Measurements from ENCODE around the gene PCSK9.

Gene PCSK9

DNA sequence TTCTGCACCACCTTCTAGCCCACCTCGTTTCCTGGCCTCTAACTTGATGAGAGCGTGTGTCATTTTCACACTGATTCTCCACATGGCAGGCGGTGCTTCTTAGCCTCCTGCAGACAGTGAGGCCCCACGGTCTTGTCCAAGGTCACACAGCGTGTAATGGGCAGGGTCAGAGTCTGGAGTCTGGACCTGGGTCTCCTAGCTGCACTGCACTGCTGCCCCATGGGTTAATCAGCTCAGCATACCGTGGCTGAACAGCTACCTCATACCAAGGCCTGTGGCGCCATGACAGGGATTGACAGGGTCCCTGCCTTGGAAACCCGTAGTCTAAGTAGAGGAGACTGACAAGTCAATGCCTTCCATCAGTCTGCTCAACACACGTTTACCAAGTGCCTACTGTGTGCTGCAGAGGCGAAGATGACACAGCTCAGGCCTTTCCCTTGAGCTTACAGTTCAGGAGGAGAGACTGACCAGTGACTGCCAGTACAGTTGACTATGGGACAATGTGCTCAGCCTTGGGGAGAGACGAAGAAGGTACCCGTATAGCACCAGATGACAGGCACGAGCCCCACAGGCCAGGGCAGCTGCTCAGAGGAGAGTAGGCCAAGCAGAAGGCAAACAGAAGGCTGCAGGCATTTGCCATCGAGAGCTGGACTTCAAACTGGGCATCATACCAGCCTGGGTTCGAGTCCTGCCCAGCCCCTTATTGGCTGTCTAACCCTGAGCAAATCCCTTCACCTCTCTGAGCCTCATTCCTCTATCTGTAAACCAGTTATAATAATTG, 5.5 kb downstream of the PCSK9 start:
- DNase-seq (ENCODE audit: low read depth) = no peak

DNA sequence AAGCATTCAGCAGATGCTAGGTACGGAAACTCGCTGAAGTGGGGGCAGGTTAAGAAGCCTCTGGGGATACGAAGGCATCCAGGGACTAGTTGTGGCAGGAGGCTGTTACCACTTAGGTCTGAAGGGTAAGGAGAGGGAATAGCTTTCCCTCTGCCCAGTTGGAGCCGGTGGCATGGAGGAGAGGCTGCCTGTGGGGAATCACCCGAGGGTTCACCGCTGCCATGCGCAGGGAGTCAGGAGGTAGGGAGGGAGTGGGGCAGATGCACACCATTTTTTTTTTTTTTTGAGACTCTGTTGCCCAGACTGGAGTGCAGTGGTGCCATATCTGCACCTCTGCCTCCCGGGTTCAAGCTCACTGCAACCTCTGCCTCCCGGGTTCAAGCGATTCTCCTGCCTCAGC, 6.1 kb downstream of the PCSK9 start:
- no peak for DNase-seq (ENCODE audit: low read depth)

DNA sequence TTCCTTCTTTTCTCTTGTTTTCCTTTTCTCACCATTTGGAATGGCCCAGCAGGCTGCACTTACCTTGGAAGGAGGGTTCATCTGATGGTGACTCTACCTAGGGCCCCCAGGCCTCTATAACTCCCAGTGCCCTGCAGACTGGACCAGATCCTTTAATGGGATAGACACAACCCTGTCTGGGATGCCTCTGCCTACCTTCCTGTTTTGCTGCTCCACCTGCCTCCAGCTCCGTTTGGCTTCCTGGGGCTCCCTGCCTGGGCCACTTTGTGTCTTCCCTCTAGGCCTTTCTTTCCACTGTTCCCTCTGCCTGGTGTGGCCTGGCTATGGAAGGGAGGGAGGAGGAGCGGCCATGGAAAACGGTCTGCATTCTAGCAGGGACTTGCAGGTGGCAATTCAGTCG, 7.5 kb downstream of the PCSK9 start:
- DNase-seq (ENCODE audit: low read depth) = no peak

DNA sequence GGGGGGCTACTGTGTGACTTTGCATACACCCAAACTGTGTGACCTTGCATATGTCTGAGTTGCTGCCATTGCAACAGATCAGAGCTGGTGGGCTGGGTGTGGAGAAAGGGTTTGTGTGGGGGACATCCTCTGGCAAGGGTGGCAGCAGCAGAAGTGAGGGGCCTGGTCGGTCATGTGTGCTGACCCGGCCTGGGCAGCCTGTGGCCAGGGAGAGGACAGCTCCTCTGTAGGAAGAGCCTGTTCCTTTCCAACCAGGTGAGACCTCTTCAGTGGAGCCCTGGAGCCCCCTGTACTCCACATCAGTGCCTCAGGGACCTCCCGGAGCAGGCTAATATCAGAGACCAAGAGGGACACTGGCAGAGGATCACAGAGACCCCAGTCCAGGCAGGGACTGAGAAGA, 8.3 kb downstream of the PCSK9 start:
- DNase-seq (ENCODE audit: low read depth) = no peak

DNA sequence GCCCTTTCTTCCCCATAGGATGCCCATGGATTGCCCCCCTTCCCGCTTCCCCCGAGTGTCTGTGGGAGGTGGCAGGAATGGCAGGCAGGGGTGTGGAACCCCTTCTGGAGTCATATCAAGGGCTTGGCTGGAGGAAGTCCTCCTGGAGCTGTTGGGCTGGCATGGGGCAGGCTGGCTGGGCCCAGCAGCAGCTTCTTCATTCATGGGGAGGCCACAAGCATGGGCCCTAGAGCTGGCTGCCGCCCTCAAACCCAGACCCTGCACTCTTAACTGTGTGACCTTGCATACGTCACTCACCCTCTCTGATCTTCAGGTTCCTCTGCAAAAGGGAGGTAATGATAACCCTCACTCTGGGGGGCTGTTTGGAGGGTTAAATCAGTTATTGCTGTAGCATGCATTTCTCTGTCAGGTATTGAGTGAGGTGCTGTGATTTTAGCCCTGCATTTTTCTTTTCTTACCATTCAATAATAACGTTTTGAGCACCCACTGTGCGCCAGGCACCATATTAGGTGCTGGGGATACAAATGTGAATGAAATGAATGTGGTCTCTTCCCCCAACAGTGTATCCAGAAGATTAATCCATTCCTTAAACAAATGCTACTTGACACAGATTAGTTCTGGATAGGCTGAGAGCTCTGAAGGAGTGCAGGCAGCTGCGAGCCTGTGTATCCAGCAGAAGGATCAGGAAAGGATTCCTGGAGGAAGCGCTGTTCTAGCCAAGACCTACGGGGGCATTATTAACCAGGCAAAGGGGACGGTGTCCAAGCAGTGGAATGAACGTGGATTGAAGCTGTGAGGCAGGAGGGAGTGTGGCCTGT, 9.3 kb downstream of the PCSK9 start:
- no peak for DNase-seq (ENCODE audit: low read depth)

DNA sequence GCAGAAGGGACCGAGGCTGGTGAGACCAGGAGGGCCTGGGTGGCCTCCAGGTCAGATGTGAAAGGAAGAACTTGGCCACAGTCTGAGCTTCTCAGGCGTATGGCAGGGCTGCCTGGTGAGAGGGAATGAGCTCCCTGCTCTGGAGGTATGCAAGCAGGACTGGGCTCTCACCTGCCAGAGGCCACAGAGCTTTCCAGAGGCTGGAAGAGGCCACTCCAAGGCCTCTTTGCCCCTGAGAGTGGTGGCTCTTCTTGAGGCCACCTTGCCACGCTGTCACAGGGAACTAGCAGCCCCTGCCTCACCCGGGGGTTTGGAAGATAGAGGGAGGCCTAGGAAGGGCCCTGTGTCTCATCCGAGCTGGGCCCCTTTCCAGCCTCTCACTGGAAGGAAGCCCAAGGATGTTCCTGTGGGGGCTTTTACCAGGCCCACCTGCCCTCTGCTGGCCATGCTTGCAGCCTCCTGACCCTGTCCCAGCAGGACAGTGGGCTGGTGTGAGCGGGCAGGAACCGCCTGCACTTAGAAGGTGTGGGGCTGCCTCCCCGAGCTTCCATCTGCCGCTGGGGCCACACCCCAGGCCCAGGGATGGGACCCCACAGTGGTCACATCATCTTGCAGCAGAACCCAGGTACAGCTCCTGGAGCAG, 10.0 kb downstream of the PCSK9 start:
- DNase-seq (ENCODE audit: low read depth) = no peak

DNA sequence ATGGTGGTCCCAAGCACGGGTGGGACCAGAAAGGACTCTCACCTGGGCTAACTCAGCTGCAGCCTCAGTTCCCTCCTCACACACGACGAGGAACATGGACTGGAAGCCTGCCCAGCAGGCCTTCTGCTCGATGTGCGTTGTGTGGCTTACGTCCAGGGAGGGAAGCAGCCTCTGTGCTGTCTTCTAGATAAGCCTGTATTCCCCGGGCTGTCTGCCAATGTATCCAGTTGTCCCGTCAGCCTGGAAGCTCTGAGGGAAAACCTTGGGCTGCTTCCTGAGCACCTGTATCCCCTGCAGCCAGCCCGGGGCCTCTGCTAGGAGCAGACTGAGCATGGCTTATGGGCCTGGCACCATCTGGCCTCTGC, 10.5 kb downstream of the PCSK9 start:
- no peak for DNase-seq (ENCODE audit: low read depth)

DNA sequence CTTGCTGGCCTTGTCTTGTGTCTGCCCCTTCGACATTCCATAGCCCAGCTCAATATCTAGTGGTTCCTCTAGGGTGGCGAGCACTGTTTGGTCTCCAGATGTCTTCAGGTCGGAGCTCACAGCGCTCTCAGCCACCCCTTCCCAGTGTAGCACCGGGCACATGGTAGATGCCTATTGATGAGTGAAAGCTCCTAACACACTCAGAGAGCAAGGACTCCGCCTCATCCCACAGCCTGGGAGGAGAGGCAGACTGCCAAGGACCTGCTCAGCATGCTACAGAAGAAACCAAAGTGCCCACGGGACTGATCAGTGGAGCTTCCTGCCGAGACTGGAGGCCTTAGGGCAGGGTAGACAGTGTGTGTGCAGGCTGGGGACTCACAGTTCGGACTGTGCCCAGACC, 10.9 kb downstream of the PCSK9 start:
- DNase-seq (ENCODE audit: low read depth) = no peak

DNA sequence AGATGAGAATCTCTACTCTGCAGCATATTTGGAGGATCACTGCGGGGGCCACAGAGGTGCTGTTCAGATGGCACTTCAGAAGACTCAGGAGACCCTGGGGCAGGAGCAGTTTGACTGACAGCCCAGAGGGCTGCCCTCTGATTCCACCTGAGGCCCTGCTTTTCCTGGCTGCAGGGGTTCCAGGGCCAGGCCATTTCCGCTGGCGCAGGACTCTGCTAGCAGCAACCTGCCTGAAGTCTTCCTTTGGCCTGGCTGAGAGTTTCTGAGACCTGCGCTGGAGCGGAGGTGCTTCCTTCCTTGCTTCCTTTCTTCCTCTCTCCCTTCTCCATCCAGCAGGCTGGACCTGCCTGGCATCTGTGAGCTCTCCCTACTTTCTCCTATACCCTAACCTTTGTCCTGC, 11.8 kb downstream of the PCSK9 start:
- DNase-seq (ENCODE audit: low read depth) = no peak

DNA sequence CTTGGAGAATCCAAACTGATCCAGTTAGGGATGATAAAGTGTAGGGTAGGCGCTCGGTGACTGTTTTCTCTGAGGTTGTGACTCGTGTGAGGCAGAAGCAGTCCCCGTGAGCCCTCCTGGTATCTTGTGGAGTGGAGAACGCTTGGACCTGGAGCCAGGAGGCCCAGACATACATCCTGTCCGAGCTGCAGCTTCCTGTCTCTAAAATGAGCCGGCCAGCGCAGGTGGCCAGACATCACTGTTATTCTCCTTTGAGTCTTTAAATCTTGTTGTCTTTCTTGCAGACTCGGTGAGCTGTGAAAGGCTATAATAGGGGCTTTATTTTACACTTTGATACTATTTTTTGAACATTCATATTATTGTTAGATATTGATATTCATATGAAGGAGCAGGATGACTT, 12.3 kb downstream of the PCSK9 start:
- no peak for DNase-seq (ENCODE audit: low read depth)

DNA sequence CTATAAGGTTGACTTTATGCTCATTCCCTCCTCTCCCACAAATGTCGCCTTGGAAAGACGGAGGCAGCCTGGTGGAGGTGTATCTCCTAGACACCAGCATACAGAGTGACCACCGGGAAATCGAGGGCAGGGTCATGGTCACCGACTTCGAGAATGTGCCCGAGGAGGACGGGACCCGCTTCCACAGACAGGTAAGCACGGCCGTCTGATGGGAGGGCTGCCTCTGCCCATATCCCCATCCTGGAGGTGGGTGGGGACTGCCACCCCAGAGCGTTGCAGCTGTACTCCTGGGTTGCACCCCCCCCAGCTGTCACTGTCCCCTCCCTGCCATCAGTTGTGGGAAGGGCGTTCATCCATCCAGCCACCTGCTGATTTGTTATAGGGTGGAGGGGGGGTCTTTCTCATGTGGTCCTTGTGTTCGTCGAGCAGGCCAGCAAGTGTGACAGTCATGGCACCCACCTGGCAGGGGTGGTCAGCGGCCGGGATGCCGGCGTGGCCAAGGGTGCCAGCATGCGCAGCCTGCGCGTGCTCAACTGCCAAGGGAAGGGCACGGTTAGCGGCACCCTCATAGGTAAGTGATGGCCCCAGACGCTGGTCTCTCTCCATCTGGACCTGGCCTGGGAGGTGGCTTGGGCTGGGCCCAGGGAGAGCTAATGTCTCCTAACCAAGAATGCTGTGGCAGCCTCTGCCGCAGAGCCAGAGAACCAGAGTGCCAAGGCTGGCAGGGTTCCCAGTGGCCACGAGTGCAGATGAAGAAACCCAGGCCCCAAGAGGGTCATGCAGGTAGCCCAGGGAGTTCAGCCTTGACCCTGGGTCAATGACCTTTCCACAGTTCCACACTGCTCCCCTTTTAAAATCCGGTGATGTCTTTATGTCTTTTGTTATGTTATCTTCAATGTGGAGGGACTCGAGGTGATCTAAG, 13.1 kb downstream of the PCSK9 start:
- DNase-seq (ENCODE audit: low read depth) = no peak

DNA sequence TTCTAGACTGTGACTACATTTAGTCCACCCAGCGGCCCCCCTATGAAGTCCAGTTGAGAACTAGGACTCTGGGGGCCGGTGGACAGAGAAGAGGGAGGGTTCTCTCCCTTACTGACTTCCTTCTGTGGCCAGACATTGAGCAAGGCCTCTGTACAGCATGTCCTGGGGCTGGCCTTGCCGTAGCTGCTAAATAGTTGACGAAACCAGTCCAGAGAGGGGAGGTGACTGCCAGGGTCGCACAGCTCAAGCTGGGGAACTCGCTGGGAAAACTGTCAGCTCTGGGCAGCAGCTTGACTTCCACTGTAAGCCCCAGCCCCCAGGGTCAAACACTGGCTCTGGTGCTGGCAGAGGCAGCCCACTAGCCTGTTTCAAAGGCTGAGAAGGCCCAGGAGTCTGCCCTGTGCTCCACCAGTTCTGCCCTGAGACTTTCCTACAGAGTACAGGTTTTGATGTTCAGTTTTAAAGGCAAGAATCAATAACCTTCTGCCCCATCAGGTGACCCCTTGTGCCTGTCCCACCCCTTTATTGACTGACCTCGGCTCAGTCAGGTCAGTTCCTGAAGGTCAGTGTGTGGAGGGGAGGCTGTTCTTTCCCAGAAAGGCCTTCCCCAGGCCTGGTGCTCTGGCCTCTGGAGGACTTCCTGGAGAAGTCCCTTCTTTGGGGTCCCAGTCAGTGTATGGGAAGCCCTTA, 14.1 kb downstream of the PCSK9 start:
- no peak for DNase-seq (ENCODE audit: low read depth)

DNA sequence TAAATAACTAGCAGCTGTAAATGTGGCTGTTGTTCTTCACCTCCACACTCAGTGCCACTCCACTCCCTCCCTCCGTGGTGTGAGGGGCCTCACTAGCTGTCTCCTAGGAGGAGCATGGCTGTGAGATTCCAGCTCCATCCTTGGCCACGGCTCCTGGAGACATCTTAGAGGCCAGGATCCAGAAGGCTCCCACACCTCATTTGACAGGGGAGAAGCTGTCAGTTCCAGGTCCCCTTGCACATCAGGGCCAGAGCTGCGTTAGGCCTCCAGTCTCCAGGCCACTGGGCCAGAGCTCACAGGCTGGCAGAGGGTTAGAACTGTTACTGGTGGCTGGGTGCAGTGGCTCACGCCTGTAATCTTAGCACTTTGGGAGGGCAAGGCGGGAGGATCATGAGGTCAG, 15.0 kb downstream of the PCSK9 start:
- no peak for DNase-seq (ENCODE audit: low read depth)

DNA sequence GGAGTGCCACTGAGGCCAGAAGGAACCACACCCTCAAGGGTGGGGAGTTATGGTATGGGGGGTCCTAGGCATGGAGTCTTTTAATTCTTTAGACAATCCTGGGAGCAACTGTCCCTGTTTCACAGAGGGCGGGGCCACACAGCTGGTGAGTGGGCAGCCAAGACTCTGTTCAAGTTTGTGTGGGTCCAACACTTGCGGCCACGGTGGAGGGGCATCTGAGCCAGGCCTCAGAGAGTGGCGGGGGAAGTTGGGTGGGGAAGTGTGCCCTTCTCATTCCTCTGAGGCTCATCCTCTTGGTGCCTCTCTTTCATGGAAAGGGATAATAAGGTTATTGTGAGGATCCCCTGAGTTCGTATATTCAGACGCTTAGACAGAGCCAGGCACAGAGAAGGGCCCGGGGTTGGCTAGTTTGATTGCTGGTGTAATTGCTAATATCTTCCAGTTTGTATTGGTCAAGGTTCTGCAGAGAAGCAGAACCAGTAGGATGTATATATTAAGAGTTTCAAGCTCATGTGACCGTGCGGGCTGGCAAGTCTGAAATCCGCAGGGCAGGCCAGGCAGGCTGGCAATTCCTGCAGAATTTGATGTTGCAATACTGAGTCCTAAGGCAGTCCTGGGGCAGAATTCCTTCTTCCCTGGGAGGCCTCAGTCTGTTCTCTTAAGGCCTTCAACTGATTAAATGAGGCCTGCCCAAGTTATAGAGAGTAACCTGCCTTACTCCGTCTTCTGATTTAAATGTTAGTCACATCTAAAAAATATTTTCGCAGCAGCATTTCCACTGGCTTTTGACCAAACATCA, 15.9 kb downstream of the PCSK9 start:
- DNase-seq (ENCODE audit: low read depth) = no peak

DNA sequence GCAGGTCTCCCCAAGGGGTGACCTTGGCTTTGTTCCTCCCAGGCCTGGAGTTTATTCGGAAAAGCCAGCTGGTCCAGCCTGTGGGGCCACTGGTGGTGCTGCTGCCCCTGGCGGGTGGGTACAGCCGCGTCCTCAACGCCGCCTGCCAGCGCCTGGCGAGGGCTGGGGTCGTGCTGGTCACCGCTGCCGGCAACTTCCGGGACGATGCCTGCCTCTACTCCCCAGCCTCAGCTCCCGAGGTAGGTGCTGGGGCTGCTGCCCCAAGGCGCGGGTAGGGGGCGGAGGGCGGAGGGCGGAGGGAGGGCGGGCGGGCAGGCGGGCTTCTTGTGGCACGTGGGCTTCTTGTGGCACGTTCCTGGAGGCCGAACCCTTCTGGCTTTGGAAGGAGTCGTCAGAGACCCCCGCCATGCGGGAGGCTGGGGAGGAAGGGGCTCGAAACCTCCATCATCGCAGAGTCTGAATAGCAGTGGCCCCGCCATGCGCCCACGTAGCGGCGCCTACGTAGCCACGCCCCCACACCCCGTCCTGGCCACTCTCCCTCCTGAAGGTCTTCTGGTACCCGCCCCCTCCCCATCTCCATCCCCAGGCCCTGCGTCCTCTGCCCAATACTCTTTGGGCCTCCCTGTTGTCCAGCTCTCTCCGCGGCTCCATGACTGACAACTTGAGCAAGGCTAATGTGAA, 16.7 kb downstream of the PCSK9 start:
- DNase-seq (ENCODE audit: low read depth) = no peak

DNA sequence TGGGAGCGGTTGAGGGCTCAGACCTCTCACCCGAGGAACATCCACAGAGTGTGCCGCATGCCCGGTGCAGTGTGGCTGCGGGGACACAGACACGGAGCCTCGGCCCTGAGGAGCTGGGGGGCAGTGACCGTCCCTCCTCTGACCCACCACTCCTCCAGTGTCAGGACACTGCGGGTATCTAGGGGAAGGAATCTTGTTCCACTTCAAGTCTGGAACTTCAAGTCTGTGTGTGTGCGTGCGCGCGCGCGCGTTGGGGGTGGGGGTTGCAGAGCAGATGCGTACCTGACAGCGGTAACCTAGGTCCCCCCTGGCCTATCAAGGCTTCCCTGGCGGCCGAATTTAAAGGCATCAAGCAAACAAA, 17.3 kb downstream of the PCSK9 start:
- no peak for DNase-seq (ENCODE audit: low read depth)

DNA sequence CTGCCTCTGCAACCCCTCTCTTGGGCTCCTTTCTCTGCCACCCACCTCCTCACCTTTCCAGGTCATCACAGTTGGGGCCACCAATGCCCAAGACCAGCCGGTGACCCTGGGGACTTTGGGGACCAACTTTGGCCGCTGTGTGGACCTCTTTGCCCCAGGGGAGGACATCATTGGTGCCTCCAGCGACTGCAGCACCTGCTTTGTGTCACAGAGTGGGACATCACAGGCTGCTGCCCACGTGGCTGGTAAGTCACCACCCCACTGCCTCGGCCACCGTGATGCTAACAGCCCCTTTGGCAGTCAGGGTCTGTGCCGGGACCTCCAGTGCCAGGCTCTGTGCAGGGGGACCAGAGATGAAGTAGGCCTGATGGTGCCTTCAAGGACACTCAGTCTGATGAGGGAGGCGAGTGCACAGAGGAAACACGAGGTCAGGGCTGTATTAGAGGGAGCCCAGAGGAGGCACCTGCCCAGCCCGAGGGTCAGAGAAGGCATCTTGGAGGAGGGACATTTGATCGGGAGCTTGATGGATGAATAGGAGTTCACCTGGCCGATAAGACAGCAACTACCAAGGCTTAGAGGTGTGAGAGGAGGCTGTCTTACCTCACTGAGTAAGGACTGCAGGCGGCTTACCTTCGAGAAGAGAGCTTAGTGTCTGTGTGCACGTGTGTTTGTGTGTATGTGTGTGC, 18.1 kb downstream of the PCSK9 start:
- DNase-seq (ENCODE audit: low read depth) = no peak

DNA sequence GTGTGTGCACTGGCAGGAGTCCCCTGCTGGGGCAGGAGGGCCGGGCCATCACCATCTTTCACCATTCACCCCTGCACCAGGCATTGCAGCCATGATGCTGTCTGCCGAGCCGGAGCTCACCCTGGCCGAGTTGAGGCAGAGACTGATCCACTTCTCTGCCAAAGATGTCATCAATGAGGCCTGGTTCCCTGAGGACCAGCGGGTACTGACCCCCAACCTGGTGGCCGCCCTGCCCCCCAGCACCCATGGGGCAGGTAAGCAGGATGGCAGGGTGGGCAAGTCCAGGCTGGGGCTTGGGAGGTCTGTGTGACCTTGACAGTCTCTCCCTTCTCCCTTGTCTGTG, 18.6 kb downstream of the PCSK9 start:
- no peak for DNase-seq (ENCODE audit: low read depth)

DNA sequence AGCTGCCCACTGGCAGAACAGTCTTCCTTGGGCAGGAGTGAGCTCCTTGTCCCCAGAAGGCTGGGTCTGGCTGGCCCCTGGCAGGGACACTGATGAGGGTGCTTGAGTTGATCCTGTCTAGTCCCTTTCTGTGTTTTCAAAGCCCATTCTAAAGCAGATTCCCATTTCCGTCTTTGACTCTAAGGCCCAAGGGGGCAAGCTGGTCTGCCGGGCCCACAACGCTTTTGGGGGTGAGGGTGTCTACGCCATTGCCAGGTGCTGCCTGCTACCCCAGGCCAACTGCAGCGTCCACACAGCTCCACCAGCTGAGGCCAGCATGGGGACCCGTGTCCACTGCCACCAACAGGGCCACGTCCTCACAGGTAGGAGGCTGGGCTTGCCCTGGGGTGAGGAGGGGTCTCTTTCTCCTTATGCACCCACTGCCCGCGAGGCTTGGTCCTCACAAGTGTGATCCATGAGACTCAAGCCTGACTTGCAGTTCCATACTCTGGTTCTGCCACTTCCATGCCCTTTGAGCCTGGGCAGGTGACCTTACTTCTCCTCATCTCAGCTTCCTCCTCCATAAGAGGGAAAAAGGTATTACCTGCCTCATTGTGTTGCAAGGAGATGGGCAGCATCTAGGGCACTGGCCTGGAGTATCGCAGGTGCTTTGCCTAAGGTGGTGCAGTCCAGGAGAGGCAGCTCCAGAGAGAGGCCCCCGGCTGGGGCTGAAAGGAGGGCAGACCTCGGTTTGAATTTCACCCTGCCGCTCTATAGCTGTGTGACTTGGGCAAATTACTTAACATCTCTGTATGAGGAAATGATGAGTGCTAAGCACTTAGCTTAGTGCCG, 20.2 kb downstream of the PCSK9 start:
- DNase-seq (ENCODE audit: low read depth) = no peak
